ENCODE results near the gene COX19.

DNA sequence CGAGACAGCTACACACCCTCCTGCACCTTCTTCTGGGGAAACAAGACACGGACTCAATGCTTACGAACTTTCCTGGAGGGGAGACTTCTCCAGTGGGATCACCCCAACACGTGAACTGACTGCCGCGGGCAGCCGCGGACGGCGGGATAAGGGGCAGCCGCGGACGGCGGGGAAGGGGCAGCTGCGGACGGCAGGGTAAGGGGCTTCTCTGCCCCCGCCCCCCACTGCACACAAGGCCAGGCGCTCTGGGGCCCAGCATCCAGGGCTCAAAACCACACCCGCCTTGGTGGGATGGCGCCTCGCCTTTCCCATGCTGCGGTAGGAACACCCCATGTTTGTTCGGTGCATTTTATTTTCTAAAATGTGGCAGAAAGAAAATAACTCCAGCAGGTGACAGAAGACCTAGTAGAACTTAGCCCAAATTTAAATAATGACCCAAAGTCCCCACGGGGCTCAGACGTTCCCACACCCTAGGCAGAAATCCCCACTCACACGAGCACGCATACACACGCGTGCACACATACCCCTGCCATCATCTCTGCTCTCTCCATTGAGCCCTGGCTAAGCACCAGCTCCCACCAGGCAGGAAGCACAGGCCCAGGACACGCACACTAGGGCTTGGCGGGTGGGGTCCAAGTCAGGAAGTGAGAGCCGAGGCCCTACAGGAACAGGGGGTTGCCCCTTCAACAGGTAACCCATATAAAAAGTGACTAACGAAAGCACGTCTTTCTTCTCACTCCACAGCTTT is 42.4 kb upstream of the COX19 start:
- TF ChIP-seq, protein P1, sequence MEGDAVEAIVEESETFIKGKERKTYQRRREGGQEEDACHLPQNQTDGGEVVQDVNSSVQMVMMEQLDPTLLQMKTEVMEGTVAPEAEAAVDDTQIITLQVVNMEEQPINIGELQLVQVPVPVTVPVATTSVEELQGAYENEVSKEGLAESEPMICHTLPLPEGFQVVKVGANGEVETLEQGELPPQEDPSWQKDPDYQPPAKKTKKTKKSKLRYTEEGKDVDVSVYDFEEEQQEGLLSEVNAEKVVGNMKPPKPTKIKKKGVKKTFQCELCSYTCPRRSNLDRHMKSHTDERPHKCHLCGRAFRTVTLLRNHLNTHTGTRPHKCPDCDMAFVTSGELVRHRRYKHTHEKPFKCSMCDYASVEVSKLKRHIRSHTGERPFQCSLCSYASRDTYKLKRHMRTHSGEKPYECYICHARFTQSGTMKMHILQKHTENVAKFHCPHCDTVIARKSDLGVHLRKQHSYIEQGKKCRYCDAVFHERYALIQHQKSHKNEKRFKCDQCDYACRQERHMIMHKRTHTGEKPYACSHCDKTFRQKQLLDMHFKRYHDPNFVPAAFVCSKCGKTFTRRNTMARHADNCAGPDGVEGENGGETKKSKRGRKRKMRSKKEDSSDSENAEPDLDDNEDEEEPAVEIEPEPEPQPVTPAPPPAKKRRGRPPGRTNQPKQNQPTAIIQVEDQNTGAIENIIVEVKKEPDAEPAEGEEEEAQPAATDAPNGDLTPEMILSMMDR (IDR thresholded peaks at IDR 0.05; ENCODE audit: low read depth, low read length) = no peak
- TF ChIP-seq EZH2phosphoT487 (IDR thresholded peaks at IDR 0.05; ENCODE audit: low read depth) = no peak

All from OCI-LY3 (cell line).